Stimulated activated memory B cell treated with anti-CD40 and anti-IgM and Interleukin-4, amounts not matched to agents 10 μg/mL and 1 μg/mL and 100 μg/mL, for 72 hours (primary cell): Measurements from ENCODE around the gene TAX1BP3.
"Not testable (repeated sequence)": the region's sequence is repeated elsewhere in the genome, so short reads cannot be mapped to it uniquely, and the experiment has no call there.

Experiments used
- ATAC-seq: fragments of 150-1000 bp; cut with Tn5 transposase; 2 replicates; pipeline ENCODE4 v1.10.0; 2021
- H3K27ac Mint-ChIP-seq: one replicate; pipeline ENCODE4 v1.8.0; 2022; ENCODE audit warnings: mild to moderate bottlenecking, mixed read lengths
- H3K27me3 Mint-ChIP-seq: one replicate; pipeline ENCODE4 v1.8.0; 2022; ENCODE audit warnings: mixed read lengths
- H3K36me3 Mint-ChIP-seq: one replicate; pipeline ENCODE4 v1.8.0; 2022; ENCODE audit warnings: mixed read lengths
- H3K4me1 Mint-ChIP-seq: one replicate; pipeline ENCODE4 v1.8.0; 2022; ENCODE audit warnings: mixed read lengths
- H3K4me3 Mint-ChIP-seq: one replicate; pipeline ENCODE4 v1.8.0; 2022; ENCODE audit warnings: mild to moderate bottlenecking, moderate library complexity, mixed read lengths
- H3K9me3 Mint-ChIP-seq: one replicate; pipeline ENCODE4 v1.8.0; 2022; ENCODE audit warnings: mixed read lengths

TAX1BP3 gene

GRCh38 chr17:3668279-3669084 lies at the start of gene TAX1BP3, which contains the start of gene EMC6:
Gene TAX1BP3 (minus strand): TSS chr17:3668578. CDS start chr17:3668526, 52 bp downstream.
Gene EMC6 (plus strand): TSS chr17:3668812. CDS start chr17:3669147, 335 bp downstream.
- peaks cover 12% of the 10 kb centered on the region for H3K36me3 Mint-ChIP-seq
- H3K9me3 Mint-ChIP-seq: no peaks in the 10 kb centered on the region
- peak within 1 kb of the TSS; percentile 93 for H3K4me3 Mint-ChIP-seq
- no peaks in the 10 kb centered on the region for H3K27me3 Mint-ChIP-seq
- peaks cover 45% of the 10 kb centered on the region for H3K4me1 Mint-ChIP-seq
- peak within 1 kb of the TSS; percentile 94 for H3K27ac Mint-ChIP-seq
- ATAC-seq: peak; percentile 97

- Mint-ChIP-seq H3K27me3 (no peaks in the 10 kb centered on the region), H3K4me1 (peaks cover 55% of the 10 kb centered on the region), H3K36me3 (peaks cover 56% of the 10 kb centered on the region), H3K27ac (peak overlapping the region; percentile 9), H3K4me3 (no peak overlapping the region), H3K9me3 (no peaks in the 10 kb centered on the region)
- no peak for ATAC-seq
Measured at GRCh38 chr17:3715296-3715695, 46.9 kb upstream of the TAX1BP3 start.

GRCh38 chr17:3712811-3713463 lies 44.6 kb upstream of the TAX1BP3 start:
- Mint-ChIP-seq H3K9me3 (no peaks in the 10 kb centered on the region), H3K27ac (peak overlapping the region; percentile 88), H3K4me1 (peaks cover 61% of the 10 kb centered on the region), H3K27me3 (no peaks in the 10 kb centered on the region), H3K36me3 (peaks cover 41% of the 10 kb centered on the region), H3K4me3 (no peak overlapping the region)
- ATAC-seq: no peak

GRCh38 chr17:3710951-3711383 lies 42.6 kb upstream of the TAX1BP3 start:
- Mint-ChIP-seq H3K27me3 (no peaks in the 10 kb centered on the region), H3K27ac (peak overlapping the region; percentile 88), H3K9me3 (no peaks in the 10 kb centered on the region), H3K36me3 (peaks cover 21% of the 10 kb centered on the region), H3K4me1 (peaks cover 56% of the 10 kb centered on the region), H3K4me3 (peak overlapping the region; percentile 55)
- ATAC-seq: peak; percentile 99

GRCh38 chr17:3708366-3708765 lies 40.0 kb upstream of the TAX1BP3 start:
- no peak for ATAC-seq
- H3K27me3 Mint-ChIP-seq: no peaks in the 10 kb centered on the region
- peaks cover 53% of the 10 kb centered on the region for H3K4me1 Mint-ChIP-seq
- H3K27ac Mint-ChIP-seq: peak overlapping the region; percentile 17
- no peaks in the 10 kb centered on the region for H3K9me3 Mint-ChIP-seq
- peaks cover 7% of the 10 kb centered on the region for H3K36me3 Mint-ChIP-seq
- no peak overlapping the region for H3K4me3 Mint-ChIP-seq

- ATAC-seq, H3K36me3 Mint-ChIP-seq, H3K4me3 Mint-ChIP-seq, H3K9me3 Mint-ChIP-seq, H3K27ac Mint-ChIP-seq, H3K27me3 Mint-ChIP-seq: not testable (repeated sequence)
- peaks cover 39% of the 10 kb centered on the region for H3K4me1 Mint-ChIP-seq
Measured at GRCh38 chr17:3705718-3705984, 37.3 kb upstream of the TAX1BP3 start.

- Mint-ChIP-seq H3K9me3 (no peaks in the 10 kb centered on the region), H3K4me1 (peaks cover 39% of the 10 kb centered on the region), H3K27ac (no peak overlapping the region), H3K4me3 (no peak overlapping the region), H3K36me3 (peaks cover 9% of the 10 kb centered on the region), H3K27me3 (no peaks in the 10 kb centered on the region)
- no peak for ATAC-seq
Measured at GRCh38 chr17:3704931-3705717, 36.7 kb upstream of the TAX1BP3 start.

- not testable (repeated sequence) for ATAC-seq, H3K4me3 Mint-ChIP-seq, H3K36me3 Mint-ChIP-seq, H3K27ac Mint-ChIP-seq, H3K9me3 Mint-ChIP-seq, H3K27me3 Mint-ChIP-seq
- H3K4me1 Mint-ChIP-seq: peaks cover 34% of the 10 kb centered on the region
Measured at GRCh38 chr17:3702041-3702539, 33.7 kb upstream of the TAX1BP3 start.

- Mint-ChIP-seq H3K9me3 (peaks cover 3% of the 10 kb centered on the region), H3K27me3 (no peaks in the 10 kb centered on the region), H3K4me1 (peaks cover 36% of the 10 kb centered on the region), H3K36me3 (peaks cover 9% of the 10 kb centered on the region), H3K4me3 (no peak overlapping the region), H3K27ac (peak overlapping the region; percentile 52)
- ATAC-seq: no peak
Measured at GRCh38 chr17:3699951-3700350, 31.6 kb upstream of the TAX1BP3 start.

GRCh38 chr17:3698139-3698538 lies 29.8 kb upstream of the TAX1BP3 start:
- peaks cover 14% of the 10 kb centered on the region for H3K36me3 Mint-ChIP-seq
- no peaks in the 10 kb centered on the region for H3K27me3 Mint-ChIP-seq
- no peak for ATAC-seq
- no peak overlapping the region for H3K27ac Mint-ChIP-seq
- H3K4me1 Mint-ChIP-seq: peaks cover 53% of the 10 kb centered on the region
- H3K9me3 Mint-ChIP-seq: peaks cover 3% of the 10 kb centered on the region
- H3K4me3 Mint-ChIP-seq: no peak overlapping the region

- peaks cover 6% of the 10 kb centered on the region for H3K36me3 Mint-ChIP-seq
- no peak for ATAC-seq
- H3K4me3 Mint-ChIP-seq: peak overlapping the region; percentile 87
- no peaks in the 10 kb centered on the region for H3K27me3 Mint-ChIP-seq
- H3K27ac Mint-ChIP-seq: peak overlapping the region; percentile 81
- peaks cover 3% of the 10 kb centered on the region for H3K9me3 Mint-ChIP-seq
- peaks cover 57% of the 10 kb centered on the region for H3K4me1 Mint-ChIP-seq
Measured at GRCh38 chr17:3697103-3697476, 28.7 kb upstream of the TAX1BP3 start.

- Mint-ChIP-seq H3K4me1 (peaks cover 64% of the 10 kb centered on the region), H3K27me3 (no peaks in the 10 kb centered on the region), H3K36me3 (peaks cover 13% of the 10 kb centered on the region)
Measured at GRCh38 chr17:3695723-3696411, 27.5 kb upstream of the TAX1BP3 start, which contains the start of gene P2RX5. Gene P2RX5 (minus strand): TSS chr17:3696155. CDS start chr17:3696005, 150 bp downstream.

GRCh38 chr17:3695129-3695722 lies 26.8 kb upstream of the TAX1BP3 start:
- peaks cover 66% of the 10 kb centered on the region for H3K4me1 Mint-ChIP-seq
- H3K27me3 Mint-ChIP-seq: no peaks in the 10 kb centered on the region
- H3K4me3 Mint-ChIP-seq: peak overlapping the region; percentile 98
- ATAC-seq: peak; percentile 13
- peaks cover 3% of the 10 kb centered on the region for H3K9me3 Mint-ChIP-seq
- peaks cover 19% of the 10 kb centered on the region for H3K36me3 Mint-ChIP-seq
- H3K27ac Mint-ChIP-seq: peak overlapping the region; percentile 81

More at GRCh38 chr17:3695723-3696411, 27.5 kb upstream of the TAX1BP3 start, which contains the start of gene P2RX5:
- peak; percentile 73 for ATAC-seq
- Mint-ChIP-seq H3K4me3 (peak within 1 kb of the TSS; percentile 98), H3K9me3 (peaks cover 3% of the 10 kb centered on the region), H3K27ac (peak within 1 kb of the TSS; percentile 81)

GRCh38 chr17:3693829-3694231 lies 25.5 kb upstream of the TAX1BP3 start:
- H3K9me3 Mint-ChIP-seq: peaks cover 3% of the 10 kb centered on the region
- H3K4me3 Mint-ChIP-seq: peak overlapping the region; percentile 98
- peaks cover 72% of the 10 kb centered on the region for H3K4me1 Mint-ChIP-seq
- no peaks in the 10 kb centered on the region for H3K27me3 Mint-ChIP-seq
- peak; percentile 76 for ATAC-seq
- H3K27ac Mint-ChIP-seq: peak overlapping the region; percentile 81
- H3K36me3 Mint-ChIP-seq: peaks cover 31% of the 10 kb centered on the region
